Mucosa of descending colon (tissue), 3 donors: ENCODE data around the gene ZKSCAN7. TPM values are rescaled to one million over a fixed set of nuclear protein-coding genes. Genes with fewer than 3 reads are reported as not detected.

Source experiments
- ATAC-seq: fragments of 200-7000 bp; cut with Tn5 transposase; one replicate; pipeline ENCODE4 v1.9.1; 2020; ENCODE audit warnings: mild to moderate bottlenecking, moderate library complexity
- DNase-seq, 3 donors: peaks; one replicate each; pipeline ENCODE4 v3.0.0-alpha.2; 2020
- H3K36me3 ChIP-seq: fragments of 200-600 bp; one replicate; pipeline ENCODE4 v1.8.0; 2021; ENCODE audit warnings: low read depth, mild to moderate bottlenecking
- H3K4me1 ChIP-seq: fragments of 200-600 bp; one replicate; pipeline ENCODE4 v1.8.0; 2021; ENCODE audit warnings: low read depth, mild to moderate bottlenecking
- H3K4me3 ChIP-seq: fragments of 200-600 bp; one replicate; pipeline ENCODE4 v1.8.0; 2021; ENCODE audit warnings: mild to moderate bottlenecking
- H3K9me3 ChIP-seq: fragments of 200-600 bp; one replicate; pipeline ENCODE4 v1.8.0; 2021; ENCODE audit warnings: mild to moderate bottlenecking
- intact Hi-C, 2 donors: fragments of 100-400 bp; cut with DNase I in 1 of 2; cut with micrococcal nuclease in 1 of 2; formaldehyde crosslinking; loops; one replicate each; pipeline versions ENCODE4 v1.11.0 to v1.11.1; 2022; cut with DNase I, micrococcal nuclease
- long read RNA-seq, 2 donors: library from polyadenylated mRNA; unstranded; transcript quantifications; one replicate each; pipeline ENCODE4 v2.0.0, GENCODE V29; 2019 to 2021
- total RNA-seq, 3 donors: library from RNA; stranded (reverse); fragmentation: NEBNext Ultra II Directional in 2 of 3; extraction: Animal tissue kit (Norgen Biotek cat#: 25700) in 2 of 3; gene quantifications; one replicate each; pipeline versions ENCODE4 v1.2.1 to v1.2.4, GENCODE V29; 2021 to 2023
- TF ChIP-seq, protein P1 (sequence below): fragments of 200-600 bp; IDR thresholded peaks from one replicate; pipeline ENCODE4 v1.8.0; 2022; ENCODE audit warnings: antibody characterized with exemption, mild to moderate bottlenecking
- donor health status: DM: no; HTN: no; CAD: no; lungs with moderate emphysema.
- donor health status: DM: no; HTN: no; CAD: no.
- donor health status: DM: no; HTN: yes; CAD: no.

Gene ZKSCAN7
- total RNA-seq = 1 to 10 TPM in 2 of 3 donors, under 1 TPM in 1; 0.96 to 3.0 (median 1.6) TPM
- long read RNA-seq, donor 1, partial matches to known transcripts = 2 of 4 reads
- long read RNA-seq, donor 1, other reads (novel, unspliced or antisense) = 2 of 4 reads
- long read RNA-seq, donor 2, partial matches to known transcripts = 2 of 2 reads
- long read RNA-seq, donor 2, other reads (novel, unspliced or antisense) = 0 of 2 reads

DNA sequence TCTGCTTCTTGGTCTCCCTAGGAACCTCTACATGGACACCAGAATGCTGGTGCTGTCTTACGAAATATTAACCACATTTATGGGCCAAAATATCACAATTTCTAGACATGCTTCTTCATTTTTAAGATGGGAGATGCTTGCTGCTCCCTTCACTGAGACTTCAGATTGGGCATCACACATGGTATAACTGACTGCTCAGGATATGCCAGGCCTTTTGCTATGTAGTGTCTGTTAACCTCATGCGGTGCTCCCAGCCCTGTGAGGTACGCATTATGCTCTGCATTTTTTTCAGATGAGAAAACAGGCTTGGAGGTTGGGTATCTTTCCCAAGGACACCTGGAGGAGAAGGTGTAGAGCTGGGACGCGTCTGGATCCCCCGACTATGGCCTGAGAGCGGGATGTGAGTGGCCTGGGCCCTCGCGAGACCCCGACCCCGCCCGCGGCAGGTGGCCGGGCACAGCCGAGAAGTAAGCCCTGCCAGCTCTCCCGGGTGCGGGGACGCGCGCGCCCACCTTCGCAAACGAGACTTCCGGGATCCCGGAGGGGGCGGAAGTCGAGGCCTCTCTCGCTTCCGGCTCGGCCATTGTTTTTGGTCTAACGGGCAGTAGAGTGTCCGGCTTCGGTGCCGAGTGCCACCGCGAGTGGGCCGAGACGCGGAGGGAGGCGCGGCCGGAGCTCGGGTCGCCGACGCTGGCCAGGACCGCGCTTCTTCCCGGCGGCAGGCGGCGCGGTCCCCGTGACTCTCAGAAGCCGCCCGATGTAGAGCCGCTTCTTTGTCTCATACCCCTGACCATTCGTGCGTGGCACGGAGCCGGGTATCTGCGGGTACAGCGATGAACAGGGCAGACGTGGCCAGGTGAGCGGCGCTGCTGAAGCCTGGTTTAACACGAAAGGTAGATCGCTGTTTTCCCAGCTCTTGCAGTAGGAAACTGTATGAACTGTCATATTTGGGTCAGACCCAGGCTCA is at the start of gene ZKSCAN7:
TSS of gene ZKSCAN7 (plus strand) at position 568 of the 967 bp plus-strand sequence. CDS start 1,855 bp downstream, outside the sequence.
- no peaks in the 10 kb centered on the region for H3K9me3 ChIP-seq
- intact Hi-C loops = no loop called here
- peak within 1 kb of the TSS; percentile 27 for H3K4me3 ChIP-seq
- TF ChIP-seq, protein P1, sequence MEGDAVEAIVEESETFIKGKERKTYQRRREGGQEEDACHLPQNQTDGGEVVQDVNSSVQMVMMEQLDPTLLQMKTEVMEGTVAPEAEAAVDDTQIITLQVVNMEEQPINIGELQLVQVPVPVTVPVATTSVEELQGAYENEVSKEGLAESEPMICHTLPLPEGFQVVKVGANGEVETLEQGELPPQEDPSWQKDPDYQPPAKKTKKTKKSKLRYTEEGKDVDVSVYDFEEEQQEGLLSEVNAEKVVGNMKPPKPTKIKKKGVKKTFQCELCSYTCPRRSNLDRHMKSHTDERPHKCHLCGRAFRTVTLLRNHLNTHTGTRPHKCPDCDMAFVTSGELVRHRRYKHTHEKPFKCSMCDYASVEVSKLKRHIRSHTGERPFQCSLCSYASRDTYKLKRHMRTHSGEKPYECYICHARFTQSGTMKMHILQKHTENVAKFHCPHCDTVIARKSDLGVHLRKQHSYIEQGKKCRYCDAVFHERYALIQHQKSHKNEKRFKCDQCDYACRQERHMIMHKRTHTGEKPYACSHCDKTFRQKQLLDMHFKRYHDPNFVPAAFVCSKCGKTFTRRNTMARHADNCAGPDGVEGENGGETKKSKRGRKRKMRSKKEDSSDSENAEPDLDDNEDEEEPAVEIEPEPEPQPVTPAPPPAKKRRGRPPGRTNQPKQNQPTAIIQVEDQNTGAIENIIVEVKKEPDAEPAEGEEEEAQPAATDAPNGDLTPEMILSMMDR = no peak
- DNase-seq (peak; percentile 56 to 66 (median 61)), ATAC-seq (peak; percentile 74)
- H3K36me3 ChIP-seq = no peaks in the 10 kb centered on the region
- H3K4me1 ChIP-seq = no peaks in the 10 kb centered on the region

DNA sequence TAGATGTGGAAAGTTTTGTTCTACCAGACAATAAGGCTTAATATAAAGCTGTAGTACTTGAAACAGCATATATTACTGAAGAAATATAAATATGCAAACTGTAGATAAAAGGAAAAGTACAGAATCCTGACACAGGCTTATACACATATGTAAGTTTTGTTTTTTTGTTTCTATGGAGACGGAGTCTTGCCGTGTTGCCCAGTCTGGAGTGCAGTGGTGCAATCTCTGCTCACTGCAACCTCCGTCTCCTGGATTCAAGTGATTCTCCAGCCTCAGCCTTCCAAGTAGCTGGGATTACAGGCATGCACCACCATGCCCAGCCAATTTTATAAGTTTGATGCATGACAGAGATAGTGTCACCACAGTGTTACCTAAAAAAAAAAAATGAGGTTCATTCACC is 48.4 kb upstream of the ZKSCAN7 start:
- DNase-seq (no peak), ATAC-seq (no peak)
- Histone ChIP-seq H3K36me3 (no peaks in the 10 kb centered on the region), H3K4me1 (peaks cover 16% of the 10 kb centered on the region), H3K4me3 (no peak overlapping the region), H3K9me3 (peaks cover 8% of the 10 kb centered on the region)
- intact Hi-C loops = no loop called here
- TF ChIP-seq, protein P1 = no peak

GRCh38 chr3:44506961-44507360 is 48.0 kb upstream of the ZKSCAN7 start:
- TF ChIP-seq, protein P1 = no peak
- DNase-seq = no peak
- intact Hi-C loops = no loop called here
- H3K4me3 ChIP-seq = no peak overlapping the region
- peaks cover 4% of the 10 kb centered on the region for H3K9me3 ChIP-seq
- H3K36me3 ChIP-seq = no peaks in the 10 kb centered on the region
- no peak for ATAC-seq
- peaks cover 17% of the 10 kb centered on the region for H3K4me1 ChIP-seq

DNA sequence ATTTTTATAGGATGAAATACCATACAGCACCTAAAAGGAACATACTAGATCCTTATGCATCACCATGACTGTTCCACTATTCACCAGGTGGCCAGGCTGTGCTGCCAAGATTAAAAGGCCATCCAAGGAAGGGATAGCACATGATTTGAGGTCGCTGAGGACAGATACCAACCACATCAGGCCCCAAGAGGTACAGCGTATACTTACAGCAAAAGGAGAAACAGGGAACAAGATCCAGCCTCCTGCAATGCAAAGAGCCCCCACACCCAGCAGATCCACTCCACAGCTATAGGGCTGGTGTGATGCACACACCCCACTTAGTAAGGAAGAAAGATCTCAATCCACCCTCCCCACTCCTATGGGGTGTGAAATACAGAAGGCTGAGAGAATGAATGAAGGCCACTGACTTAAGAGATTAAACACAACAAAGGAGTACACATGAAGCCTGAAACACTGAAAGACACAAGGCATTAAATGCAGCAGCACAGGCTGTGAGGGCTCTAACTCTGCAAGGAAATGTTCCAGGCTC is 45.5 kb upstream of the ZKSCAN7 start:
- Histone ChIP-seq H3K4me1 (peaks cover 17% of the 10 kb centered on the region), H3K36me3 (no peaks in the 10 kb centered on the region), H3K4me3 (peak overlapping the region; percentile 90), H3K9me3 (no peaks in the 10 kb centered on the region)
- ATAC-seq (peak; percentile 4), DNase-seq (no peak)
- intact Hi-C loops = no loop called here
- TF ChIP-seq, protein P1 = no peak

GRCh38 chr3:44510000-44510368 is 45.0 kb upstream of the ZKSCAN7 start:
- peak overlapping the region; percentile 90 for H3K4me3 ChIP-seq
- no peaks in the 10 kb centered on the region for H3K36me3 ChIP-seq
- intact Hi-C loops = no loop called here
- H3K4me1 ChIP-seq = peaks cover 17% of the 10 kb centered on the region
- no peak for DNase-seq
- peak; percentile 52 for ATAC-seq
- TF ChIP-seq, protein P1 = no peak
- H3K9me3 ChIP-seq = no peaks in the 10 kb centered on the region
